ENCODE data around the gene CEMIP.

GRCh38 chr15:80753161-80753560 lies 26.0 kb upstream of the CEMIP start:
- TF ChIP-seq, protein P1, sequence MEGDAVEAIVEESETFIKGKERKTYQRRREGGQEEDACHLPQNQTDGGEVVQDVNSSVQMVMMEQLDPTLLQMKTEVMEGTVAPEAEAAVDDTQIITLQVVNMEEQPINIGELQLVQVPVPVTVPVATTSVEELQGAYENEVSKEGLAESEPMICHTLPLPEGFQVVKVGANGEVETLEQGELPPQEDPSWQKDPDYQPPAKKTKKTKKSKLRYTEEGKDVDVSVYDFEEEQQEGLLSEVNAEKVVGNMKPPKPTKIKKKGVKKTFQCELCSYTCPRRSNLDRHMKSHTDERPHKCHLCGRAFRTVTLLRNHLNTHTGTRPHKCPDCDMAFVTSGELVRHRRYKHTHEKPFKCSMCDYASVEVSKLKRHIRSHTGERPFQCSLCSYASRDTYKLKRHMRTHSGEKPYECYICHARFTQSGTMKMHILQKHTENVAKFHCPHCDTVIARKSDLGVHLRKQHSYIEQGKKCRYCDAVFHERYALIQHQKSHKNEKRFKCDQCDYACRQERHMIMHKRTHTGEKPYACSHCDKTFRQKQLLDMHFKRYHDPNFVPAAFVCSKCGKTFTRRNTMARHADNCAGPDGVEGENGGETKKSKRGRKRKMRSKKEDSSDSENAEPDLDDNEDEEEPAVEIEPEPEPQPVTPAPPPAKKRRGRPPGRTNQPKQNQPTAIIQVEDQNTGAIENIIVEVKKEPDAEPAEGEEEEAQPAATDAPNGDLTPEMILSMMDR (IDR thresholded peaks at IDR 0.05): no peak
- no peak for TF ChIP-seq EZH2 (IDR thresholded peaks at IDR 0.05)

All from neural progenitor cell (in vitro differentiated cells).